IPS DF 6.9 (cell line): ENCODE data around the gene SLC30A10.
"Not testable (repeated sequence)": the region's sequence is repeated elsewhere in the genome, so short reads cannot be mapped to it uniquely, and the experiment has no call there.

Experiments used
- DNase-seq: peaks from one replicate; pipeline ENCODE4 v3.0.0-alpha.2; 2013; ENCODE audit warnings: low read depth, low spot score
- H3K27ac ChIP-seq: one replicate; pipeline ENCODE4 v1.5.1; 2013; ENCODE audit warnings: low read length, control low read depth
- H3K27me3 ChIP-seq: 2 replicates; pipeline ENCODE4 v1.6.1; 2013; ENCODE audit warnings: mild to moderate bottlenecking, low read length; ENCODE audit not compliant: control insufficient read depth, insufficient read depth
- H3K36me3 ChIP-seq: 2 replicates; pipeline ENCODE4 v1.6.1; 2013; ENCODE audit warnings: low read length; ENCODE audit not compliant: control insufficient read depth, insufficient read depth
- H3K4me1 ChIP-seq: 2 replicates; pipeline ENCODE4 v1.6.1; 2013; ENCODE audit warnings: low read length; ENCODE audit not compliant: control insufficient read depth, insufficient read depth
- H3K4me3 ChIP-seq: 2 replicates; pipeline ENCODE4 v1.5.1; 2013; ENCODE audit warnings: mild to moderate bottlenecking, low read length
- H3K9me3 ChIP-seq: 2 replicates; pipeline ENCODE4 v1.6.1; 2013; ENCODE audit warnings: low read length, inconsistent platforms; ENCODE audit not compliant: control insufficient read depth, insufficient read depth
- WGBS: extraction: QIAGEN DNeasy Blood & Tissue Kit; methylation state at CpG from one replicate; pipeline ENCODE4 v1.1.7; 2013; ENCODE audit warnings: mixed read lengths, missing lambda C conversion rate; ENCODE audit not compliant: insufficient read length, insufficient coverage; 5-methylcytosine and 5-hydroxymethylcytosine counted together

Gene SLC30A10

GRCh38 chr1:219954736-219955421 is 26.5 kb upstream of the SLC30A10 start:
- H3K27ac ChIP-seq: no peak overlapping the region
- H3K4me3 ChIP-seq: no peak overlapping the region
- no peaks in the 10 kb centered on the region for H3K36me3 ChIP-seq
- no peaks in the 10 kb centered on the region for H3K4me1 ChIP-seq
- H3K9me3 ChIP-seq: no peaks in the 10 kb centered on the region
- WGBS: no CpG with 5 or more reads among the region's 11 CpGs
- H3K27me3 ChIP-seq: no peaks in the 10 kb centered on the region
- no peak for DNase-seq

DNA sequence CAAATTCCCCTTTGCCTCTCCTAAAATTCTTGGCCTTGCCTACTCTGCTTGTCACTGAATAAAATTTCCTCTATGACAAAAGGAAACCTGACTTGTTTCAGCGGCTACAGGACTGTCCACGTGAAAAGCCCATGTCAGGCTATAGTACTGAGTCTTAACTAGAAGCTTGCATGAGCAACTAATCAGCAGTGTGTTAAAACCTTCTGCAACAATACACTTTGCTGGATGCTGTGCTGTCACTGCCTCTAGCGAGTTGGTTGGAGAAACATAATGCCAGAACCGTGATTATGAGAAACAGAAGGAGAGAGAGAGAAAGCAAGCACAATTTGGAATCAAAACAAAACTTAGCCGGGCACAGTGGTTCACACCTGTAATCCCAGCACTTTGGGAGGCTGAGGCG is 25.7 kb upstream of the SLC30A10 start:
- Histone ChIP-seq H3K4me1 (no peaks in the 10 kb centered on the region), H3K27ac (no peak overlapping the region), H3K9me3 (no peaks in the 10 kb centered on the region), H3K27me3 (no peaks in the 10 kb centered on the region), H3K4me3 (no peak overlapping the region), H3K36me3 (no peaks in the 10 kb centered on the region)
- DNase-seq: no peak
- no CpG with 5 or more reads among the region's 6 CpGs for WGBS

DNA sequence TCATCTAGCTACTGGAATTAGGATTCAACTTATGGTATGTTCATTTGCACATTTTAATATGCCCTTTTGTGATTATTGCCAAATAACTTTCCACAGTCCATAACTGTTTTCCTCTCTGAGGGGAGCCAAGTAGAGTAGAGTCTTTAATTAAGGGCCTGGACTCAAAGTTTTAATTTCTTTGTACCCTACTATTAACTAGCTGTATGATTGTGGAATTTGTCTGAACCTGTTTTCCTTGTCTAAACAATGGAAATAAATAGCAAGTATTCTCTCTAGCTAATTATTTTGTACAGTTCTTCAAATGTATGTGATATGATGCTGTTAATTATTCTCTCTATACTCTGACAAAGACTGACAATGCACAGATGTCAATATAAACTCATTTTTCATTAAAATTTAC is 24.0 kb upstream of the SLC30A10 start:
- H3K27ac ChIP-seq: no peak overlapping the region
- no peaks in the 10 kb centered on the region for H3K9me3 ChIP-seq
- no peaks in the 10 kb centered on the region for H3K4me1 ChIP-seq
- no peaks in the 10 kb centered on the region for H3K36me3 ChIP-seq
- no peak for DNase-seq
- H3K4me3 ChIP-seq: no peak overlapping the region
- no peaks in the 10 kb centered on the region for H3K27me3 ChIP-seq

- H3K27me3 ChIP-seq, H3K4me3 ChIP-seq, H3K4me1 ChIP-seq, H3K9me3 ChIP-seq, H3K36me3 ChIP-seq, H3K27ac ChIP-seq, DNase-seq: not testable (repeated sequence)
- no CpG with 5 or more reads among the region's 5 CpGs for WGBS
Observed at GRCh38 chr1:219949227-219949626, 20.9 kb upstream of the SLC30A10 start.

- WGBS: no CpG with 5 or more reads among the region's 3 CpGs
- not testable (repeated sequence) for H3K36me3 ChIP-seq, H3K9me3 ChIP-seq, H3K4me3 ChIP-seq, H3K4me1 ChIP-seq, H3K27ac ChIP-seq, DNase-seq, H3K27me3 ChIP-seq
Observed at GRCh38 chr1:219948766-219949165, 20.4 kb upstream of the SLC30A10 start.

DNA sequence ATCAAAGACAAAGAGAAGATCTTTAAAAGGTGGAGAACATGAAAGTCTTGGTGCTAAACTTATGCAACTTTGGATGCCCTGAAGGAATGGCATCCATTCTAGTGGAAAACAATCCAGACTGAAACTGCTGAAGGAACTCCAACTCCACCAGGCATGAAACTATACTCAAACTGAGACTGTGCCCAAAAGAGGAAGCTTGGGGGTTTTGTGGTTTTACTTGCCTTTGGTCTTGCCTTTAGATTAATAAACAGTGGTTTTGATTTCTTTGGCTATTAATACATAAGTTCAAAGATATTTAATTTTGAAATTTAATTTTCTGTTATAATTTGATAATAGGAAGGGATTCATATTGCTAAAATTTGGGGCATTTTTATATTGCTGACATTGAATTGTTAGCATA is 17.4 kb upstream of the SLC30A10 start:
- no peaks in the 10 kb centered on the region for H3K9me3 ChIP-seq
- H3K4me1 ChIP-seq: no peaks in the 10 kb centered on the region
- no peaks in the 10 kb centered on the region for H3K27me3 ChIP-seq
- no peaks in the 10 kb centered on the region for H3K36me3 ChIP-seq
- no peak overlapping the region for H3K27ac ChIP-seq
- DNase-seq: no peak
- H3K4me3 ChIP-seq: no peak overlapping the region

DNA sequence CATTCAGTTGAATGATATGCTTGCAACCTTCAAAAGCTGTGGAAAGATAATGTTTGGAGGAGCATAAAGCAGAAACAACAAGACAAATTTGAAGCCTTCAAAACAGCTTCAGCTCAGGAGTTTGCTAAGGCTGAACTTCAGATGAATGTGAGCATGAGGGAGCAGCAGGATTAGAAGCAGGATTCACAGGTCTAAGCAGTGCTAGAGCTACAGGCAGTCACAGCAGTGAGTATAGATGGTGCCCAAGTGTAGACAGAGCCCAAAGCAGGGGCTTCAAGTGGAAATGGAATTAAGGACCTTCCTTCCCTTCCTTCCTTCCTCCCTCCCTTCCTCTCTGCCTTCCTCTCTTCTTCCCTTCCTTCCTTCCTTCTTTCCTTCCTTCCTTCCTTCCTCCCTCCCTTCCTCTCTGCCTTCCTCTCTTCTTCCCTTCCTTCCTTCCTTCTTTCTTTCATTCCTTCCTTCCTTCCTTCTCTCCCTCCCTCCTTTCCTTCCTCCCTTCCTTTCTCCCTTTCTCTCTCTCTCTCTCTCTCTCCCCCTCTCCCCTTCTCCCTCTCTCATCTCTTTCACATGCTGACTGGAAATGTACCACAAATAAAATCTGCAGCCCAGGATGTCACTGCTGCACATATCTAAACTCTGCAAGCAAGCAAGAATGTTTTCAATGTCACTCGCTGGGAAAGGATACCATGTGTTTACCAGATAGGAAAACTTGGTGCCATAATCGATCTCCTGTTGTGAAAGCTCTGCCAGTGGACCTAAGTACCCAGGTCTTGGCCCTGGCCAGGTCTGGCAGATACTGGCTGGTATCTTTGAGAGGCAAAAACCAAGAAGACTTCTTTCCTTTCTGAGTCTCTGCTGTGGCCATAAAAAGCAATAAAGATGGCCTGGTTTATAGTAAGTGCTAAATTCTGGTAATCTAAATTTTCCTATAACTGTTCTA is 13.1 kb upstream of the SLC30A10 start:
- no peaks in the 10 kb centered on the region for H3K27me3 ChIP-seq
- WGBS: no CpG with 5 or more reads among the region's 2 CpGs
- H3K27ac ChIP-seq: no peak overlapping the region

GRCh38 chr1:219940707-219941106 is 12.3 kb upstream of the SLC30A10 start:
- whole genome bisulfite sequencing: no CpG with 5 or more reads among the region's 3 CpGs
- Histone ChIP-seq H3K4me1 (no peaks in the 10 kb centered on the region), H3K36me3 (no peaks in the 10 kb centered on the region), H3K27ac (no peak overlapping the region), H3K4me3 (no peak overlapping the region), H3K27me3 (no peaks in the 10 kb centered on the region), H3K9me3 (no peaks in the 10 kb centered on the region)
- DNase-seq: no peak

More for the DNA sequence above, 13.1 kb upstream of the SLC30A10 start:
- no peaks in the 10 kb centered on the region for H3K4me1 ChIP-seq
- H3K36me3 ChIP-seq: no peaks in the 10 kb centered on the region
- H3K4me3 ChIP-seq: no peak overlapping the region
- no peaks in the 10 kb centered on the region for H3K9me3 ChIP-seq
- no peak for DNase-seq

DNA sequence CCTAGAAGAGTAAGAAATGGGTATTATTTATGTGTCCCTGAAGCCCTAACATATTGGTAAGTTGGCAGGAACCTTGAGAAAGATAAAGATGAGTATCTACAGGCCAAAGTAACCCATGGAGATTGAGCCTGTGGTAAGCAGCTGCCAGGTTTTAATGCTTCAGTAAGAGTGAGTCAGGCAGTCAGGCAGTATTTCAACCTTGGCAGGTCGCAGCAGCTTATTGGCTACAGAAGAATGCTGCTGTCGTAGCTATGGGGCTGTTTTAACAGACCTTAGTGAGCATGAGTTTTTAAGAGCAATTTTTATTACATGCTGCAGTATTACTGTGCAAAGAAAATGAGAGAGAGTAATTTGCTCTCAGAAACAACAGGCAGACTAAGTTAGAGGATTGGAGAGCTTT is 10.3 kb upstream of the SLC30A10 start:
- Histone ChIP-seq H3K9me3 (no peaks in the 10 kb centered on the region), H3K27me3 (no peaks in the 10 kb centered on the region), H3K4me1 (no peaks in the 10 kb centered on the region), H3K27ac (no peak overlapping the region), H3K36me3 (no peaks in the 10 kb centered on the region), H3K4me3 (no peak overlapping the region)
- no peak for DNase-seq
- WGBS: no CpG with 5 or more reads among the region's 2 CpGs

DNA sequence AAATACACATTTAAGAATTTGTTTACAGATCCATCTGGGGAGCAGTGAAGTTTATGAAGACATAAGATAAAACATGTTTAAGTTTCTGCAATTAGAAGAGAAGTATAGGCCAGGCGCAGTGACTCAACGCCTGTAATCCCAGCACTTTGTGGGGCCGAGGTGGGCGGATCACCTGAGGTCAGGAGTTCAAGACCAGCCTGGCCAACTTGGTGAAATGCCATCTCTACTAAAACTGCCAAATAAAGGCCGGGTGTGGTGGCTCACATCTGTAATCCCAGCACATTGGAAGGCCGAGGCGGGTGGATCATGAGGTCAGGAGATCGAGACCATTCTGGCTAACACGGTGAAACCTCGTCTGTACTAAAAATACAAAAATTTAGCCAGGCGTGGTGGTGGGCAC is 5.4 kb upstream of the SLC30A10 start:
- H3K27ac ChIP-seq, H3K36me3 ChIP-seq, H3K4me1 ChIP-seq, H3K27me3 ChIP-seq, H3K4me3 ChIP-seq, DNase-seq, H3K9me3 ChIP-seq: not testable (repeated sequence)
- WGBS: no CpG with 5 or more reads among the region's 11 CpGs

DNA sequence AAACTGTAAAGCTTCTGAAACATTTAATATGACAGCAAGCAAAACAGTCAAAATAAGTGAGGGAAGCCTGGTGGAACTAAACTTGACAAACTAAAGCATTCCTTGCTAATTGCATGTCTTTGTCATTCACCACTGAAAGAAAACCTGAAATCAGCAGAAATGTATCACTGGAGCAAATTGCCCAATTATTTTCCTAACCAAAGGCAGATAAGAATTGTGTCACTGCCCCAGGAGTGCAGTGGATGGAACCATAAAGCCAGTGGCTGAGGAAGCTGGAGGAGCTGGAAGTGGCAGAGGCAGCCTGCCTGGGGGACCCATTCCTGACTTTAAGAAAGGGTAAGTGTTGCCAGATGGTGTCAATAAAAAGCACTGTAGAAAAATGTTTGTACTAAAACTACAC is 2.7 kb upstream of the SLC30A10 start:
- no peak overlapping the region for H3K27ac ChIP-seq
- H3K4me1 ChIP-seq: no peaks in the 10 kb centered on the region
- no peaks in the 10 kb centered on the region for H3K9me3 ChIP-seq
- DNase-seq: no peak
- peaks cover 4% of the 10 kb centered on the region; the same call in 1 of the 2 replicates for H3K27me3 ChIP-seq
- H3K36me3 ChIP-seq: no peaks in the 10 kb centered on the region
- no peak overlapping the region for H3K4me3 ChIP-seq
